Measurements from ENCODE around the gene PLEKHM1. TPM values are rescaled to one million over a fixed set of nuclear protein-coding genes. Genes with fewer than 3 reads are reported as not detected.

The PLEKHM1 gene
- 23.5 to 30.6 TPM (median 27.8 TPM) in 5 replicates for total RNA-seq (2022; extraction: Qiagen RNA extraction; ENCODE audit: low read depth)

DNA sequence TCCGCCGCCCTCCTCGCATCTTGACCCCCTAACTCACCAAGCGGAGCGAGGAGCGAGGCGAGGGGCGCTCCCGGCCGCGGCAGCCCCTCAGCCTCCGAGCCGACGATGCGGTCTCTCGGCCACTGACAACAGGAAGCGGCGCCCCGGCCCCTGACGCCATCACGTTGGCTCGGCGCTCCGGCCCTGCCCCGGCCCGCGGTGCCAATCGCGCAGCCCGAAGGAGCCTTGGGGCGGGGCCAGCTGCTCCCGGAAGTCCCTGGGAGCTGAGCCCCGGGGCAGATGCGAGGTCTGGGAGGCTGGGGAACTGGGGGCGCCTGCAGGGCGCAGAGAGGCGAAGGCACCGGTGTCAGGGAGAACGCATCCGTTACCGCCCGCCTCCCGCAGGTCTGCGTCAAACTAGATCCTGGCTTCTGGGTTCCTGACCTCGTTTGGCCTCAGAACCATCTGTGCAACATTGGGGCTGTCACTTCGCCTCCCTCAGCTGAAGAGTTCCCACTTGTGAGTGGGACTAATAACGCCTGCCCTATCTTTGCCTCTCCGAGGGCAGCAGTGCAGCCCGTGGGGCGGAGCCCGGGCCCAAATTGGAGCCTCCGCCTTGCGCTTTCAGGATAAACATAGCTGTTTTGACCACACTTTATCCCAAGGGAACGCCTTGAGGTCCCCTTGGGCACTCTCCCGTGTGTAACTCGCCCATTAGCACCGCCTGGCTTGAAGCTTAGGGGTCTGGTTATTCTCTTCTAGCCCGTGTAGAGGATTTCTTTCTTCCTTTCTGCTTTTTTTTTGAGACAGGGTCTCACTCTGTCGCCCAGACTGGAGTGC lies at the start of gene PLEKHM1:
Gene PLEKHM1 (minus strand): TSS at position 107 of the 819 bp plus-strand sequence. CDS start 8,237 bp downstream, outside the sequence.

DNA sequence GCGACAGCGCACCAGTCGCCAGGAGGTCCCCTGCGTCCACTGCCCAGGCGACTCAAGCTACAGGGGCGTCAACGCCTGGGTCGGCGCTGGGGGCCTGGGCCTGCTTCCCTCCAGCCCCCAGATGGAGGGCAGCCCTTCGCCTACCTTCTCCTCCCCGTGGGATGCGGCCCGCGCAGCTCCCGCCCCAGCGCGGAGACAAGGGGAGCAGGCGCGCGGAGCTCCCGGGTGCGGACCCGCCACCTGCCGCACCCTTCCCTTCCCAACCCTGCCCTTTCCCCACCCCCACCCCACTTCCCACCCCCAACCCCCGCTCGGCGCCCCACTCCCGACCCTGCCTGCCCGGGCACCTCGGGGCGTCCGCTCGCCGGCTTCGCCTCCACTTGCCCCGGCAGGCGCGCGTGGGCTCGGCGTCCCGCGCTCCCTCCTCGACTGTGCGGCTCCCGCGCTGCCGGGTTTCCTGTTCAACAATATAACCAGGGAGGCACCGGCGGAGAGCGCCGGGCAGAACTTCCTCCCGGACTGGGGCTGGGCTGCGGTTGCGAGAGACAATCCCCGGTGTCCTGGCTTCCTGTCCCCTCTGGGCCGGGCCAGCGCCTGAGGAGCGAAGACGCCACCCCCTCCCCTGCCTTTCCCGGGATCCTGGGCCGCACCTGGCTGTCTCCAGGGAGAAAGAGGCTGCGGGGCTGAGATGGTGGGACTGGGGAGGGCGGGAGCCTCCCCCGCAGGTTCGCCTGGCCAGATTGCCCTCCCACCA lies 57.9 kb downstream of the PLEKHM1 start, which contains the start of gene ARHGAP27:
Gene ARHGAP27 (minus strand): TSS at position 466 of the 754 bp plus-strand sequence. CDS start 2,591 bp downstream, outside the sequence.

Other genes starting within 250 kb of the PLEKHM1 start
- gene SPATA32, start 228.6 kb downstream of the PLEKHM1 start, total RNA-seq (2022; extraction: Qiagen RNA extraction; ENCODE audit: low read depth) = 0.11 to 0.25 TPM (median 0.22 TPM) in 5 replicates
- gene MAP3K14, start 173.7 kb downstream of the PLEKHM1 start, total RNA-seq (2022; extraction: Qiagen RNA extraction; ENCODE audit: low read depth) = 59.1 to 90.6 TPM (median 67.3 TPM) in 5 replicates
- 10.1 to 16.0 TPM (median 15.5 TPM) in 5 replicates for gene ARHGAP27, start 57.9 kb downstream of the PLEKHM1 start, total RNA-seq (2022; extraction: Qiagen RNA extraction; ENCODE audit: low read depth)

Data from A549 treated with DMSO at 1 μM for 4 hours (cell line).